Activated CD4-positive, alpha-beta T cell treated with anti-CD3 and anti-CD28 coated beads for 1 hour (primary cell): Measurements from ENCODE around the gene NFAM1.
A peak's percentile ranks its signal among the peaks of the same experiment; 100 is the strongest.

Source experiments
- DNase-seq: peaks from one replicate; pipeline ENCODE4 v3.0.0-alpha.2; 2020

The NFAM1 gene

DNA sequence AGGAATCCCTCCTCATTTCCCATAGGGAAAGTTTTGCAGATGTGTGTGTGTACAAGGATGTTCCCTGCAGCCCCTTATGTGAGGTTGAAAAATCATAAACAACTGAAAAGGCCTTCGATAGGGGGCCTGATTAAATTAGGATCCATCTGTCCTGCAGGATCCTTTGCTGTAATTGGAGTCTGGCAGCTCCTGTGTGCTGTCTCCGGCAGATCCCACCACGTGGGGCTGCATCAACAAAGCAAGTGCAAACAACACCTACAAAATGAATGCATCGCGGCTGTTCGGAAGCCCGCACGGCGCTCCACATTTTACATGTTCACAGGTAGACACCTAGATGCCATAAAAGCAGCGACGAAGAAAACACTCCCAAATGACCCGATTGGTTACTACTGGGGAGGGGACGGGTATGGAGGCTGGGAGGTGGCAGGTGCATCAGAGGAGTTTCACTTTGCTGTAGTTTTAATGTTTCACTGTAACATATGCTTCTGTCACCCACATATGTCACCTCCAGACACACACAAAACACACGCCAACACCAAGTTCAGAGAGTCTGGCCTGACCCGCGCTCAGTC is 52.2 kb downstream of the NFAM1 start:
- no peak for DNase-seq

DNA sequence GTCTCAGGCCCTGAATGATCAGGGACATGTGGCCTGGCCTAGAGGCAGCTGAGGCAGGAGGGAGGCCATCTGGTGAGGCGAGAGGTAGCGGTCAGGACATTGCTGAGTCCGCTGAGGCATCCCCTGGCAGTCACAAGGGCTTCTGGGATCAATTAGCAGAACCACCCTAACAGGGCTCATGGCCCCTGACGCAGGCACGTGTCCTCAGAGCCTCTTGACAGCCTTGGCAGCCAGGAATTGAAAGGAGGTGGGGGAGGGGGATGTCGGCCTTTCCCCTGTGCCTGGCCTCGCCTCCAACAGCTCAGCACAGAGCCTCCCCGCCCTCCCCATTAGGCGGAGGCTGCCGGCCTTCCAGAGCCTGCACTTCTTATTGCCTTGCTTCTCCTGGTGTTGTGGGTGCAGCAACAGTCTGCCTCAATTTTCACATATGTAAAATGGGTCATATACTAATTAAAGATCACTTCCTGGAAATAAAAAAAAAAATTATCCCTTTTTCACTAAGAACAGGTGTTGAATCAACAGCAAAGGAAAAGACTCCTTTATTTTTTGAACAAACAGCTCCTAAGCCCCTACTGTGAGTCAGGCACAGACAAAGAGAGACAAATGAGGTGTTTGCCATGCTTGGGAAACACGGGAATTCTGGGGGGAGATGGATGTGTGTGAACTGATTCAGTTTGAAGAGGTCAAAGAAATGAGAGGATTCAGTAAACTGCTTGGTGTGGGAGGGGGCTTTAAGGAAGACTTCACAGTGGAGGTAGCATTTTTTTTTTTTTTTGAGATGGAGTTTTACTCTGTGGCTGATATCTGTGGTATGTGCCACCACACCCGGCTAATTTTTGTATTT is 55.3 kb downstream of the NFAM1 start:
- no peak for DNase-seq

DNA sequence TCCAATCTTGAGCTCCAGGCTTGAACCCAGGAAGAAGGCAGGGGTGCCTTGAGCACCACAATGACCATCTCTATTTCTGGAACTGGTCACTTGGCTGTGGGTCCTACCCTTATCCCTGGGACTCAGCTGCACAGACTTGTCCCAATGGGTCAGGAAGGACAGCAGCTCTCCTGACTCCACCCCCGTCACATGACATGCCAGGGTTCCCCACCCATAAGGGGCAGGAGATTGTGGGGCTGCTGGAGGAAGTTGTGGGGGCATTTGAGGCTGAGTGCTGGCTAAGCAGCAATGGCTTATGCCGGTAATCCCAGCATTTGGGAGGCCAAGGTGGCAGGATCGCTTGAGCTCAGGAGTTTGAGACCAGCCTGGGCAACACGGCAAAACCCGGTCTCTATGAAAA is 56.2 kb downstream of the NFAM1 start:
- no peak for DNase-seq

DNA sequence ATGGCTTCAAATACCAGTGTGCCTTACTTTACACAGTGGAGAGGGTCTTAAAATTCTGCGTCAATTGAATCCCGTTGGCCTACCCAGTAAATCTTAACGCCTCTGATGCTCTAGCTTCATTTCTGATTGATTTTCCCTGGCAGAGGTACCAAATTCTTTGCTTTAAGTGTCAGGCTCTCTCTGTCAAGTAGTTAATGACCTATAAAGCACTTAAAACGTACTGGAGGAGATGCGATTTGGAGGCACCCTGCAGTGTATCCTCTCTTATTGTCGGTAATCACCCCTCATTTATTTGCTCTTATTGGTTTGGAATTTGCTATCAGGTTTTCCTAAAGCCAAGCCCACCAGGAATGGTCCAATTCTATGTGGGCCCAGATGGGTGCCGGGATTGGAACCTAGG is 59.2 kb downstream of the NFAM1 start:
- DNase-seq: no peak

DNA sequence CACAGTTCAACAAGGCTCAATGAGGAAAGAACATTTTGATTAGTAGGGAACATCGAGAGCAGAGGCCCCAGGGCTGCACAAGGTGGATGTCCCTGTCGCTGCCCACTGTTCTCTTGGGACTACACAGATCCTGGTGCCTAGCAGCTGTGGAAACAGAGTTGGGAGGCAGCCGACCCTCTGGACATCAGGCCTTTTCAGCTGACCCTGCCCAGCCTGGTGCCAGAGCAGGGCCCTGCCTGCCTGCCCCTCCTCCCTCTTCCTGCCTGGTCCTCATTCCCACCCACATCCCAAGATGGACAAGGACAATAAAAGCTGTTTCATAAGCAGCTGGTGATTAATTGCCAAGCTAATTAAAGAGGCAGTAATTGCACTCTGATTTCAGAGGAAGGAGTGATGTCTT is 60.7 kb downstream of the NFAM1 start:
- DNase-seq: no peak

DNA sequence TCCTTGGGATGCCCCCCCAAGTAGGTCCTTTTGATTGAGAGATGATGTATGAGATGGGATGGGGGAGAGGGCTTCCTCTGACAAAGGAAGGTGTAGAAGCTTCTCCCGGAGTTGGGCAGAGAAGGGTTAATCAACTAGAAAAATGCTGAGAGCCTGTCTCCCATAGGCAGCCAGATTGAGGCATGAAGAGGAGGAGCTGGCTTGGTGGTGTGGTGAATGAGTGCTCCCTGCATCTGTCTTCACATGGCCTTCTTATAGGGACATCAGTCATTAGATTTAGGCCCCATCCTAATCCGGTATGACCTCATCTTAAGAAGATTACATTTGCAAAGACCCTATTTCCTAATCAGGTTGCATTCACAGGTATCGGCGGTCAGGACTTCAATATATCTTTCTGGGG is 61.1 kb downstream of the NFAM1 start:
- DNase-seq: no peak

DNA sequence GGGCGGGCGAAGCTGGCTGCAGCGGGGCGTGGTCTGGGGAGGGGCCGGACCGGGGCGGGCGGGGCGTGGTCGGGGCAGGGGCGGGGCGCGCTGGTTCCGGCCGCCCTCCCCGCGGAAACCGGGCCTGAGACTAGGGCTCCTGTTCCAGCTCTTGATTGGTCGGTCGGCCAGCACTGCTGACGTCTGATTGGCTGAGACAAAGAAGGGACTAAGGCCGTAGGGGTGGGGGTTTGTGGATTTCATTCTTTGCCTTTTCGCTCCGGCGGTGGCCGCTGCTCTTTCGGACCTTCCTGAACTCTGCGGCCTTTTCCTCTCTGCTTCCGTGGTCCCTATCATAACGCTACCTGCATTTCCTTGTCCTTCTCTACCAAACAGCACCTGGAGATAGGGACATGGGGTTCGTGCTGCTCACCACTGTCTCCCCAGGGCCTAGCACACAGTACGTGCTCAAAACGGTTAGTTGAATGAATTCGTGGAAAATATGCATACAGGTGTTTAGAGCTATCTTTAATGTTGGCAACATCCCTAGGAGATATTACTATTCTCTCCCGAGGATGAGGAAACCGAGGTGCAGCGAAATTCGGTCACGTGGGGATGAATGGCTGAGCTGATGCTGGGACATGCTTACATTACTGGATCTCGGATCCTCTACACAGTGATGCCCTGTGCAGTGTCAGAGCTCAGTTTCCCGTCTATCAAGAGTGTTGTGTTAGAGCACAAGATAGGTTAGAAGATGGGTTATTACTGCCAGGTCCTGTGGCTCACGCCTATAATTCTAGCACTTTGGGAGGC is 62.8 kb downstream of the NFAM1 start:
- DNase-seq: peak; percentile 75

DNA sequence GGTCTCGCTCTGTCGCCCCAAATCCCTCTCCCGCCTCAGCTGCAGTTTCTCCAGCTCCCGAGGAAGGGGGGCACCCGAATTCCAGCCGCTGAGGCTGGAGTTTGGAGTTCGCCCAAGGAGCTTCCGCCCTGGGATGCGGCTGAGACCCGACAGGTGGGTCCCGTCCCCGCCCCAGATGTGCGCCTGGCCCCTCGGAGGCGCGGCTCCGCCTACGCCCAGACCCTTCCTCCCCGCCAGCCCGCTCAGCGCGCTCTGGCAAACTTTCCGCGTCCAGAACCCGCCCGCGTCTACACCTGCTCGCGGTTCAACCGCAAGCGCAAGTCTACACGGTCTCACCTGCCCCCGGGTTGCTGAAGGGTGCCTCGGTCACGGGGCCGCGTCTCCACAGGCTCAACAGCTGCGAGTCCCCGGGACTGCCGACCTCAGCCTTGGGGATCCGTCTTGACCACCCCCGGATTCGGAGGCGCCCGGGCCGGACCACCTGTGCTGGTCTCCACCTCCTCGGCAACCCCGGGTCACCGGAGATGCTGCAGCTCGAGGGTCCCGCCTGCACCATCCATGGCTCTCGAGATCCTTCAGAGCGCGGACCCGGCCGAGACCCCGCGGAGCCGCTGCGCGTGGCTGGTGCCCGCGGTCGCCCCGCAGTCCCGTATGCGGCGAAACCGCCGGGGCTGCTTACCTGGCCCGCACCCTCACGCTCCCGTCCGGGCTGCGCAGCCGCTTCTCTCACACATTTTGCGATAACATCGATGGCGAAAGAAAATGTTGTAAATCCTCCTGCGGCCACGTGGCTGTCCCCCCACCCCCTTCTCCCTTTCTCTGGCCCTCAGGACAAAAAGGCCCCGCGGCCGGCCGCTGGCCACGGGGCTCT is 63.6 kb downstream of the NFAM1 start:
- DNase-seq: no peak

DNA sequence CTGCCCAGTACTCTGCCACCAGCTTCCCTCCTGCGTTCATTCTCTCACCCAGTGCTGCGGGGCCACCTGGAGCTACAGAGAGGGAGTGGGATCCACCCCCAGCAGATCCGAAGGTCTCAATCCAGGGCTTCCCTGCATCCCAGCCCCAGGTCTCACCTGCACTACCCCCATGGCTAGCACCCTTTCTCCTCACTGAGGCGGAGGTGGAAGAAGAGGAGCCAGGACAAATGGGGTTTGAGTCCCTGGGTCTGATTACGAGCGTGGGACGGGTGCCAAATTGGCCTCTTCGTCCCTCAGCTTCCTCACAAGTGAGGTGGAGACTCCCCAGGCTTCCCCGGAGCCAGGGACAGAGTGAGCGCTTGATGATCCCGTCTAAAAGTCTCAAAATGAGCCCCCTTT is 64.2 kb downstream of the NFAM1 start:
- DNase-seq: no peak

DNA sequence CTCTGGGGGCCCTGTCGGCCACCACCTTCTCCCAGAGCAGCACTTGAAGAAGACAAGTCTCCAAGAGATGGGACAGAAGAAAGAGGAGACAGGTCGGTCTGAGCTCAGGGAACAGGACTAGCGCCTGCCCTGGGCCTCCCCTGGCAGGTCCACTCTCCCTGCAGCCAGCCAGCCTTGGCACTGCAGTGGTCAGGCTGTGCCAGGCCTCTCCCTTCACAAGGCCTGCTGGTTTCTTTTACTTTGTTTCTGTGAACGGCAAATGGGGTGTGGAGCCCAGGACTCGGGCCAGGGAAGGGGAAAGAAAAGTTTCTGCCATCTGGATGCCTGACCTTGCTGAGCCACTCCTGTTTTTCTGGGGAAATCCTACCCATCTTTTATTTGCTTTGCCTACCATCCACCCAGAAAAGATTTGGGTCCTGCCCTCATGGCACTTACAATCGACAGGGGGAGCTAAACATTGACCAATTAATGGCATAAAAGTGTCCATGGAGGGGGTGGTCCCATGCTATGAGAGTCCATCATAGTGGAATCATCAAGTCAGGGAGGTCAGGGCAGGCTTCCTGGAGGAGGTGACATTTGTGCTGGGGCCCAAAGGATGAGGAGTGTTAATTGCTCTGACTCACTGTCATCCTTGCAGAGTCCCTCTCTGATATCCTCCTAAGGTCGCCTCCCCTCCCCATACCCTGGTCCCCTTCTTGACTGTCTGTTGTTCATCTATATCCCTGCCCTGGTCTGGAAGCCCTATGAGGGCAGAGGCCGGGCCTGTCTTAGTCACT is 65.2 kb downstream of the NFAM1 start:
- no peak for DNase-seq

DNA sequence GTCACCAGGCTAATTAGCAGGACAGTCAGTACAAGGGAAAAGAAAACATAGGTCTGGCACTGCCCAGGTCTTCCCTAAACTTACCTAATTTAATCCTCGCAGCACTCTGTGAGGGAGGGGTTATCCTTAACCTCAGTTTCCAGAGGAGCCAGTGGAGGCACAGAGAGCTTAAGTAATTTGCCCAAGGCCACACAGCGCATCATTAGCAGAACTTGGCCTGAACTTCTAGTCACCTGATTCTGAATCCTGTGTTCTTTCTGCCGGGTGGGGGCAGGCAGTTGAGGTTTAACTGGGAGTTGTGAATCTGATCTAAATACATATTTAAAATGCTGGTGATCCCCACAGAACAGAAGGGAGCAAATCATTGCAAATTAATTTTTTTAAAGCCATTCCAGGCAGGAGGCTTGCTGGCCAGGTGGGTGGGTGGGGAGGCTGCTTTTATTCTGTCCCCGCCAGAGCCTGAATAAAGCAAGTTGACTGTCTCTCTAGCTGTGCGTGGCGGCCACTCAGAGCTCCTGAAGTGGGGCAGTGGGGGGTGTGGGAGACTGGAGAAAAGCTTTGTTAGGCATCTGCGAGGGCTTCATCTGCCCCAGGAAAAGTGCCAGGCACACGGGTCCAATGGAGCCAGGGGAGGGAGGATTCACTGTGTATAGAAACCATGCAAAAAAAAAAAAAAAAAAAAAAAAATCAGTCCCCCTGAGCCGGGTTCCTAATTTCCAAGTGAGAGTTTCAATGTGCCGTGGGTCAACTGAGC is 66.1 kb downstream of the NFAM1 start:
- no peak for DNase-seq

DNA sequence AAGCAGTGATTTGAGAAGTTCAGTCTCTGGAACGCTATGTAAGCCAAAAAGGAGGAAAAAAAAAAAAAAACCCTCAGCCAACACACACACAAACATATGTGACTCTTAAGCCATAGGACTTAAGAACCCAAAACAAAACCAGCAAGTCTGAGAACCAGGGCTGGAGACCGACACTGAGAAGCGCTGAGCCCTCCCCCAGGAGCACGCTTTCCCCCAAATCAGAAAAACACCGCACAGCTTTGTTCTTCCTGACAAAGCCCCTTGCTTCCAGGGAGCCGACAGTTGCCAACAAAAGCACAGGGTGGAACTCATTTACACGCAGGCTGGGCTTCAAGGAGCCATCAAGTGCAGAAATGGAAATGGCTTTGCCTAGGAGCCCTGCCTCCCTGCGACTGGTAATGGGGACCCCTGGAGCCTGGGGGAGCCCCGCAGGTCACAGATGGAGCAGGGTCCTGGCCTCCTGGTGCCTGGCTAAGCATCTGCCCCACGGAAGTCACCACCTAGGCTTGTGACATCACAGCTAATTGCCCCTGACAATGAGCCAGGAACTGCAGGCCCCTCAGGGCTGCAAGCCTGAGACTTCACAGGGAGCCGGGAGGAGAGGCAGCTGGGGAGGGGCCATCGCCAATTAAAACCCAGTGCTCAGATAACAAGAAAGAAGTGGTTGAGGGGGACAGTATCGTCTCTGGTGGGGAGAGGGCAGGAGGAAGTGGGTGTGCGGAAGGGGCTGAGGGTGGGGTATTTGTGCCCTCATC is 66.9 kb downstream of the NFAM1 start:
- DNase-seq: no peak

DNA sequence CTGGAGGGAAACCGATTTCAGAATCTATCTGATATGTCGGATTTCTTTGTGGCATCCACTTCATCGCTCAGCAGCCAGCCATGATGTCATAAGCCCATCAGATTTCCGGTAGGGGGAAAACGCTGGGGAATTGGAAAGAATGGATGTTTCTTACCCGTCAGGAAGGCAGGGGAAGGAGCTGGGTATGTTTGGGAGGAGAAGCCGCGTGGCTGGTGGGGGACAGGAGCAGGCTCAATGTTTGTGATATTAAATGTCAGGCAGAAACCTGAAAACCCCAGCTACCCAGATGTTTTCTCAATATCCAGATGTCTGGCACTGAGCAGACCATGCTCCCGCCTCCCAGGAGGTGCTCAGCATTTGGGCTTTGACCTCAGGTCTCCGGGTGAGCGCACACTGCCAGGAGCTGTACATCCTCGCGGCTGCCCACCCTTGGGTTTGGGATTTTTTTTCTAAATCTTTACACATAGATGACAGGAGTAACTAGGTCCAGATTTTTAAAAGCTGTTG is 67.5 kb downstream of the NFAM1 start:
- DNase-seq: no peak

DNA sequence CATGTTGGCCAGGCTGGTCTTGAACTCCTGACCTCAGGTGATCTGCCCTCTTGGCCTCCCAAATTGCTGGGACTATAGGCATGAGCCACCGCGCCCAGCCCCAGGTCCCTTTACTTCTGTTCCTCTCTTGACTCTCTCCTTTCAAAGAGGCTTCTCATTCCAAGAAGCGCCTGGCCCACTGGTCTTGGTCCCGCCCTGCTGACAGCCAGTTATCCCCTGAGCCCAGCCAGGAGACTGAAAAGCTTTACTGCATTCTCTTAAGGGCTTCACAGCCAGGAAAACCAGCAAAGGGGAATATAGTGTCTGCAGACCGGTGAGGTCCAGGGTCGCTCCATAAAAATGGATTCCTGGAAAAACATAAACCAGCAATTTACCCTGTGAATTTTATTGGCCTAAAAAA is 68.3 kb downstream of the NFAM1 start:
- DNase-seq: no peak

DNA sequence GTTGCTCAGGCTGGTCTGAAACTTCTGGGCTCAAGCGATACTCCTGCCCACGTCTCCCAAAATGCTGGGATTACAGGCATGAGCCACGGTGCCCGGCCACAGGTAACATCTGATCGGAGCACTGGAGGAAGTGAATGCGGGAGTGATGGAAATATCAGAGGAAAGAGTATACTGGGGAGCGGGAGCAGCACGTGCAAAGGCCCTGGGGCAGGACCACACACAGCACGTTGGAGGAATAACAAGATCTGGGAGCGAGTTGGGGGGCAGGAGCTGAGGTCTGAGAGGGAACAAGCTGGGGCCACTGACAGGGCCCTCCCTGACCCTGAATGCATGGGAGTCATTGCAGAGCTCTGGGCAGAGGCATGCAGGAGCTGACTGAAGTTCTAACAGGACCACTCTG is 70.7 kb downstream of the NFAM1 start:
- DNase-seq: no peak

DNA sequence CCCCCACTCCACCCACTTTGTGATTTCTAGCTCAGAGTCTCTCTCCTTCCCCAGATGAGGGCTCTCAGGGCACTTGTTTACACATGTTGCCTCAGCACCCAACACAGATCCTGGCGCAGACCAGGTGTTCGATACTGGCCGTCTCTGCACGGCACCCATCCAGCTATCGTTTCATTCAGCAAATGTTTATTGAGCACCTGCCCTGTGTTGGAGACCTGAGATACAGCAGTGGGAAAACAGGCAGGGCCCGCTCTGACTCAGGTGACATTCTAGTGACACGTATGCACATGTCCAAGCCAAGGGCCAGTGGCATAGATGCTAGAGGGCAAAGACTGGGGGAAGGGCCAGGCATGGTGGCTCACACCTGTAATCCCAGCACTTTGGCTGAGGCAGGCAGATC is 71.9 kb downstream of the NFAM1 start:
- no peak for DNase-seq

DNA sequence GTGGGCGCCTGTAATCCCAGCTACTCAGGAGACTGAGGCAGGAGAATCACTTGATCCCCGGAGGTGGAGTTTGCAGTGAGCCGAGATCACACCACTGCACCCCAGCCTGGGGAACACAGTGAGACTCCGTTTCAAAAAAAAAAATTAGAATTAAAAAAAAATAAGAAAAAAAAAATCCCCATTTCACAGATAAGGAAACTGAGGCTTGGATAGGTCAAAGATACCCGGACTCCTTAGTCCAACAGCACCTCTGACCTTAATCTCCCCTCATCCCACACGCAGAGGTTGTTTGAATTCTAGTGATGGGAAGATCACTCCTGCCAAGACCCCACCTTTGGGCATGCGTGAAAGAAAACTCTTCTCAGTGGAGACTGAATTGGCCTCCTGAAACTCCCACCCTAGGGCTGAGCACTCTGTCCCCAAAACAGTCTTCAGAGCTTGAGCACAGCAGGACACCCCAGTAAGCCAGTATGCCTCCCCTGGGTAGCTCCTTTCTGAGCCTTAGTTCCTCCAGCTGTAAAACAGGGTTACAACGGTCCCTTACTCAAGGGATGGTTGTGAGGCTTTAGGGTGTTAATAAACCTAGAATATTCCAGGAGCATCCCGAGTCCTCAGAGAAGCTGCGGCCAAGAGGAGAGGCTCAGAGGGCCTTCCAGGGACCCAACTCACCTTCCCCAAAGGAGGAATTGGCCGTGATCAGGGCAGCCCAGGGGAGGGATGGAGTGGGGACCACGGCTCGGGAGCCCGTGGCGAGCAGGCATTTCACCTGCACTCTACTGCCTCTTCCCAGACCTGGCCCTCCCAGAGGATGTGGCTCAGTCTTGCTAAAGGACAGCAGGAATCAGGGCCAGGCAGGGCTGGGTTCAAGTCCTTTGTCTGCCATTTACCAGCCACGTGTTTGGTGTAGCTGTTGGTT is 73.3 kb downstream of the NFAM1 start:
- DNase-seq: no peak

DNA sequence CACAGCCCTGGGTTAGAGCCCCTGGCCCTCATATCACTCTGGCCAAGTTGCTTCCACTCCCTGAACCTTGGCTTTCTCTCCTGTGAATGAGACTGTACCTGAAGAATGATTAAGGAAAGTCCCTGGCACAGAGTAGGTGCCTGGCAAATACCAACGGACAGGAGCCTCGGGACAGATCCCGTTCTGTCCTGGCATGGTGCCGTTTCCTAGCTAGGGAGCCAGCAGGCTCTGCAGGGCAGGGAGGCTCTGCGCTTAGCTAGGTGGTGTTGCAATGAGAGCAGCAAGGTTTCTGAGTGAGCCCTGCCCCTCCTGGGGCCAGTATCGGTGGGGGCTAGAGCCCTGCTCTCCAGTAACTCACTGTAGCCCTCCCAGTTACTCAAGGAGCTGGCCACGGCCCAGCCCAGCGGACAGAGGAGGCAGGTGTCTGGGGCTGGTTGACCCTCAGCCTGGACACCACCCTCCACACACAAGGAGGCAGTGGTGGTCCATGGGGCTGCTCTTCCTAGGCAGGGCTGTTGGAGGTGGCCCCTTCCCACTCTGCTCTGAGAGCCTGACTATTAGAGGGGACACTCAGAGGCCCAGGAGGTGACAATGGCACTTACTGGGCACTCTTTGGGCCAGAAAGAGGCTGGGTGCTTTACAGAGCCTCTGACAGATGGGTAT is 74.4 kb downstream of the NFAM1 start:
- DNase-seq: no peak

DNA sequence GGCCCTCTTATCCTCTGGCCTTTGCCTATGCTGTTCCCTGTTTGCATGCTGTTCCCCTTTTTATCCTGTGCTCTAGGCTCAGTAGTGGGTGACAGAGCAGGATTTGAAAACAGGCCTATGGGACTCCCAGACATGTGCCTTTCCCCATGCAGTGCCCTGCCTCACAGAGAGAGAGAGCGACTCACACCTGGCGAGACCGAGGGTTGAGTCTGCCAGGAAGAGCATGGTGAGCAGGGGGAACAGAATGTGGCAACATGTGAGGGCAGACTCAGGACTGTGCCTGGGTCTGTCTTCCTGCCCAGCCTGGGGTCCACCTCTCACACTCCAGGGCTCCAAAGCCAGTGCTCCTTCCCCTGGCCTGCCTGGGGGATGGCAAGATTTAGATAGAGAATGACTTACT is 75.0 kb downstream of the NFAM1 start:
- DNase-seq: no peak
